CD14-positive monocyte (primary cell): ENCODE results near the gene PSENEN. TPM values are rescaled to one million over a fixed set of nuclear protein-coding genes. Genes with fewer than 3 reads are reported as not detected.

Source experiments
- DNase-seq, 3 donors: peaks; one replicate each; pipeline ENCODE4 v3.0.0-alpha.2; 2011 to 2022
- H2AFZ ChIP-seq: 2 replicates; pipeline ENCODE4 v1.6.0; 2012; ENCODE audit warnings: mild to moderate bottlenecking, low read depth, low read length, inconsistent platforms; ENCODE audit not compliant: insufficient read depth, poor library complexity, severe bottlenecking
- H3K27ac ChIP-seq, 2 donors: 1 replicate in 1 of 2; 2 replicates in 1 of 2; pipeline ENCODE4 v1.5.1; 2012 to 2013; ENCODE audit warnings: low read length in 2 of 2, control low read depth in 1 of 2, inconsistent platforms in 1 of 2, low read depth in 1 of 2, mild to moderate bottlenecking in 1 of 2
- H3K27me3 ChIP-seq, 2 donors: one replicate each; pipeline versions ENCODE4 v1.6.0 to v1.6.1; 2011 to 2013; ENCODE audit warnings: low read length in 2 of 2; ENCODE audit not compliant: control insufficient read depth in 2 of 2, insufficient read depth in 2 of 2
- H3K36me3 ChIP-seq, 2 donors: replicated peaks in 1 of 2; 1 replicate in 1 of 2; 2 replicates in 1 of 2; pipeline versions ENCODE4 v1.5.1 to v1.6.1; 2012 to 2013; ENCODE audit warnings: low read length in 2 of 2, control low read depth in 1 of 2, inconsistent platforms in 1 of 2, mild to moderate bottlenecking in 1 of 2; ENCODE audit not compliant: insufficient read depth in 2 of 2, control insufficient read depth in 1 of 2
- H3K4me1 ChIP-seq, 2 donors: 1 replicate in 1 of 2; 2 replicates in 1 of 2; pipeline versions ENCODE4 v1.5.1 to v1.6.1; 2012 to 2013; ENCODE audit warnings: low read length in 2 of 2, control low read depth in 1 of 2, inconsistent platforms in 1 of 2, mild to moderate bottlenecking in 1 of 2, moderate library complexity in 1 of 2; ENCODE audit not compliant: insufficient read depth in 2 of 2, control insufficient read depth in 1 of 2
- H3K4me2 ChIP-seq: replicated peaks from 2 replicates; pipeline ENCODE3; 2012; ENCODE audit warnings: low read length, moderate library complexity, mild to moderate bottlenecking; ENCODE audit not compliant: poor library complexity, severe bottlenecking; ENCODE audit errors: extremely low read depth
- H3K4me3 ChIP-seq, 3 experiments: fragments of 200-600 bp in 1 of 3; sonication (generic) in 1 of 3; replicated peaks in 1 of 3; 1 replicate in 2 of 3; 2 replicates in 1 of 3; pipeline ENCODE4 v1.5.1; 2011 to 2013; ENCODE audit warnings: low read length in 3 of 3, mild to moderate bottlenecking in 3 of 3, control low read depth in 2 of 3, low read depth in 2 of 3, inconsistent platforms in 1 of 3, moderate library complexity in 1 of 3
- H3K79me2 ChIP-seq: 2 replicates; pipeline ENCODE4 v1.6.0; 2012; ENCODE audit warnings: mild to moderate bottlenecking, control low read depth, inconsistent platforms, low read length, moderate library complexity; ENCODE audit not compliant: insufficient read depth
- H3K9ac ChIP-seq: 2 replicates; pipeline ENCODE4 v1.6.0; 2017; ENCODE audit warnings: low read length, mild to moderate bottlenecking; ENCODE audit not compliant: insufficient read depth, poor library complexity, severe bottlenecking
- H3K9me3 ChIP-seq, 2 donors: replicated peaks in 1 of 2; 1 replicate in 1 of 2; 2 replicates in 1 of 2; pipeline versions ENCODE4 v1.5.1 to v1.6.1; 2012 to 2013; ENCODE audit warnings: low read length in 2 of 2, control low read depth in 1 of 2; ENCODE audit not compliant: control insufficient read depth in 1 of 2, insufficient read depth in 1 of 2
- H4K20me1 ChIP-seq: 2 replicates; pipeline ENCODE4 v1.6.0; 2012; ENCODE audit warnings: mild to moderate bottlenecking, low read length, control low read depth, moderate library complexity; ENCODE audit not compliant: insufficient read depth
- H3K27ac Mint-ChIP-seq, 7 donors: one replicate each; pipeline ENCODE4 v1.8.0; 2020; ENCODE audit warnings: mild to moderate bottlenecking in 7 of 7, mixed read lengths in 7 of 7, moderate library complexity in 6 of 7, inconsistent platforms in 2 of 7
- H3K27me3 Mint-ChIP-seq, 3 donors: one replicate each; pipeline ENCODE4 v1.8.0; 2021 to 2022; ENCODE audit warnings: low read depth in 3 of 3, mild to moderate bottlenecking in 3 of 3, mixed read lengths in 3 of 3, moderate library complexity in 3 of 3, inconsistent platforms in 1 of 3
- H3K36me3 Mint-ChIP-seq, 2 donors: one replicate each; pipeline ENCODE4 v1.8.0; 2020; ENCODE audit warnings: mixed read lengths in 2 of 2, inconsistent platforms in 1 of 2, mild to moderate bottlenecking in 1 of 2
- H3K4me1 Mint-ChIP-seq: one replicate; pipeline ENCODE4 v1.8.0; 2020; ENCODE audit warnings: mild to moderate bottlenecking, mixed read lengths
- H3K4me3 Mint-ChIP-seq, 2 donors: one replicate each; pipeline ENCODE4 v1.8.0; 2020; ENCODE audit warnings: mild to moderate bottlenecking in 2 of 2, mixed read lengths in 2 of 2, moderate library complexity in 1 of 2
- H3K9me3 Mint-ChIP-seq, 7 donors: one replicate each; pipeline ENCODE4 v1.8.0; 2020 to 2022; ENCODE audit warnings: mixed read lengths in 7 of 7, mild to moderate bottlenecking in 6 of 7, moderate library complexity in 6 of 7, inconsistent platforms in 2 of 7
- CTCF ChIP-seq: fragments of 200-600 bp; IDR thresholded peaks from one replicate; pipeline ENCODE4 v1.8.0; 2022; ENCODE audit warnings: antibody characterized with exemption, mild to moderate bottlenecking
- WGBS: methylation state at CpG from one replicate; pipeline ENCODE4 v1.1.5; 2013; ENCODE audit warnings: missing lambda C conversion rate; ENCODE audit not compliant: insufficient coverage; 5-methylcytosine and 5-hydroxymethylcytosine counted together
- intact Hi-C, 2 donors: fragments of 100-400 bp; cut with micrococcal nuclease; formaldehyde crosslinking; loops; one replicate each; pipeline versions ENCODE4 v1.15.0 to v1.15.1; 2023
- polyA plus RNA-seq, 3 donors: library from polyadenylated mRNA; depleted of rRNA in 1 of 3; unstranded in 2 of 3; stranded (reverse) in 1 of 3; fragments of 300-500 nt in 2 of 3; fragments of >200 nt in 1 of 3; fragmentation: Illumina TruSeq in 2 of 3; gene quantifications; 1 replicate in 2 of 3; 2 replicates in 1 of 3; pipeline ENCODE4 v1.2.3, GENCODE V29; 2012 to 2021

Gene PSENEN
- polyA plus RNA-seq, 3 donors = 29.7 to 149 (median 129) TPM

GRCh38 chr19:35754370-35755130 lies 9.1 kb downstream of the PSENEN start:
- Histone ChIP-seq H3K9me3 (no peaks in the 10 kb centered on the region), H4K20me1 (peaks cover 12% of the 10 kb centered on the region), H3K79me2 (peaks cover 12% of the 10 kb centered on the region), H3K27ac (no peak overlapping the region), H2AFZ (no peak overlapping the region), H3K4me1 (peaks cover 29 to 45% of the 10 kb centered on the region in 2 donors), H3K9ac (no peak overlapping the region), H3K4me3 (peak overlapping the region in 1 of 3 experiments; percentile 100), H3K4me2 (no peak overlapping the region), H3K36me3 (peaks cover 25 to 30% of the 10 kb centered on the region in 2 donors), H3K27me3 (peaks cover 9 to 21% of the 10 kb centered on the region in 2 donors)
- Mint-ChIP-seq H3K4me1 (peaks cover 37% of the 10 kb centered on the region), H3K36me3 (peaks cover 34 to 39% of the 10 kb centered on the region in 2 donors), H3K27me3 (peaks cover 18 to 32% (median 25%) of the 10 kb centered on the region in 3 donors), H3K9me3 (peaks cover 0 to 8% (median 3%) of the 10 kb centered on the region in 7 donors), H3K4me3 (peak overlapping the region in 1 of 2 donors; percentile 85), H3K27ac (peak overlapping the region in 3 of 7 donors; percentile 39 to 72 (median 44))
- no peak for TF ChIP-seq CTCF
- DNase-seq = no peak
- intact Hi-C loops = loop anchor here in 1 of 2 donors (5.0 to 10.0 kb wide), 2 partner anchors 258 to 360 kb away; partner anchors contain the start of genes ALKBH6, OVOL3, POLR2I and TBCB
- WGBS = 93% methylated on average over 7 of the region's 13 CpGs

- TF ChIP-seq CTCF = no peak
- intact Hi-C loops = loop anchor here in 1 of 2 donors (5.0 to 10.0 kb wide), 2 partner anchors 257 to 360 kb away; partner anchors contain the start of genes ALKBH6, OVOL3, POLR2I and TBCB
- H3K4me1 ChIP-seq = peaks cover 29 to 41% of the 10 kb centered on the region in 2 donors
- no peak overlapping the region for H3K27ac ChIP-seq
- peak overlapping the region in 1 of 3 experiments; percentile 100 for H3K4me3 ChIP-seq
- 77% methylated on average over 16 of the region's 17 CpGs for WGBS
- Mint-ChIP-seq H3K36me3 (peaks cover 34 to 42% of the 10 kb centered on the region in 2 donors), H3K9me3 (peaks cover 0 to 8% (median 3%) of the 10 kb centered on the region in 7 donors), H3K27ac (peak overlapping the region in 1 of 7 donors; percentile 2), H3K4me1 (peaks cover 34% of the 10 kb centered on the region), H3K4me3 (peak overlapping the region; percentile 47 to 85), H3K27me3 (peaks cover 18 to 33% (median 25%) of the 10 kb centered on the region in 3 donors)
- H3K9ac ChIP-seq = no peak overlapping the region
- peaks cover 12% of the 10 kb centered on the region for H3K79me2 ChIP-seq
- H4K20me1 ChIP-seq = peaks cover 12% of the 10 kb centered on the region
- H3K4me2 ChIP-seq = peak overlapping the region; percentile 93
- H3K9me3 ChIP-seq = no peaks in the 10 kb centered on the region
- H2AFZ ChIP-seq = no peak overlapping the region
- DNase-seq = no peak
- peaks cover 26 to 30% of the 10 kb centered on the region in 2 donors for H3K36me3 ChIP-seq
- H3K27me3 ChIP-seq = peaks cover 9 to 21% of the 10 kb centered on the region in 2 donors
Measured at GRCh38 chr19:35755131-35755549, 9.7 kb downstream of the PSENEN start.
